ENCODE measurements around the gene TRABD2B. TPM values are rescaled to one million over a fixed set of nuclear protein-coding genes. Genes with fewer than 3 reads are reported as not detected.

Gene TRABD2B
- total RNA-seq, 1 experiment from 2014 or later = 10.3 TPM

DNA sequence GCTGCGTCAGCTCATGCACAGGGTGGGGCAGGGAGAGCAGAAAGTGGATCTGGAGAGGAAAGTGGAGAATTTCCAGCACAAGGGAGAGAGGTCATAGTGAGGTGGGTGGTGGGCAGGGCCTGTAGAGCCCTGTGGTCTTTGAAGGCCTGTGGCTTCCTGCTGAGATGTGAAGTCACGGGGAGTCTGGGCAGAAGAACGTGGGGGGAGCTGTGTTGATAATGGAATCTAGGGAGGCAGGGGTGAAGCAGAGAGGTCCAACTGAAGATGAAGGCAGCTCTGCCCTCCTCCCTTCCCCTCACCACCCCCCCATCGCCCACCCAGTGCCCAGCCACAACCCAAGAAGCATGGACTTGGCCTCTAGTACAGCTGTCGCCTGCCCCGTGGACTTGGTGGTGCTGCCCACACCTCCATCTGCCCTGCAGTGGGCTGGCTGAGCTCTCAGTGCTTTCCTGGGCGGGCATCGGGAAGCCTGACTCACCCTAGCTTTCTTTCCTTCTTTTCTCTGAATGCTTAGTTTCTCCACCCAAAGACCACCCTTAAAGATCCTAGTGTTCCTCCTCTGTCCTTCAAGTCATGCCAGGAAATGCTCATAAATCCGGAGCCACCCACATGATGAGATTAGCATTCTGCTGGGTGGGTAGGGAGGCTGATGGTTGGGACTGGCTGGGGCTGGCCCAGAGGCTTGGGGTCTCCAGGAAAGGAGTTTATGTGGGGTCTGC lies 186.1 kb downstream of the TRABD2B start (continued):
- no peak for TF ChIP-seq KAT7 (CRISPR knock-in tag; IDR thresholded peaks at IDR 0.05; ENCODE audit: borderline replicate concordance)
- no peak for TF ChIP-seq EMX1 (CRISPR knock-in tag; IDR thresholded peaks at IDR 0.05)
- TF ChIP-seq FOXP1 (CRISPR knock-in tag; IDR thresholded peaks at IDR 0.05; ENCODE audit: borderline replicate concordance) = no peak
- TF ChIP-seq RELA (CRISPR knock-in tag; IDR thresholded peaks at IDR 0.05; ENCODE audit: borderline replicate concordance) = no peak
- TF ChIP-seq NR3C1 (CRISPR knock-in tag; conservative IDR thresholded peaks at IDR 0.05; ENCODE audit: low read depth) = no peak
- TF ChIP-seq E2F5 (CRISPR knock-in tag; IDR thresholded peaks at IDR 0.05) = no peak

DNA sequence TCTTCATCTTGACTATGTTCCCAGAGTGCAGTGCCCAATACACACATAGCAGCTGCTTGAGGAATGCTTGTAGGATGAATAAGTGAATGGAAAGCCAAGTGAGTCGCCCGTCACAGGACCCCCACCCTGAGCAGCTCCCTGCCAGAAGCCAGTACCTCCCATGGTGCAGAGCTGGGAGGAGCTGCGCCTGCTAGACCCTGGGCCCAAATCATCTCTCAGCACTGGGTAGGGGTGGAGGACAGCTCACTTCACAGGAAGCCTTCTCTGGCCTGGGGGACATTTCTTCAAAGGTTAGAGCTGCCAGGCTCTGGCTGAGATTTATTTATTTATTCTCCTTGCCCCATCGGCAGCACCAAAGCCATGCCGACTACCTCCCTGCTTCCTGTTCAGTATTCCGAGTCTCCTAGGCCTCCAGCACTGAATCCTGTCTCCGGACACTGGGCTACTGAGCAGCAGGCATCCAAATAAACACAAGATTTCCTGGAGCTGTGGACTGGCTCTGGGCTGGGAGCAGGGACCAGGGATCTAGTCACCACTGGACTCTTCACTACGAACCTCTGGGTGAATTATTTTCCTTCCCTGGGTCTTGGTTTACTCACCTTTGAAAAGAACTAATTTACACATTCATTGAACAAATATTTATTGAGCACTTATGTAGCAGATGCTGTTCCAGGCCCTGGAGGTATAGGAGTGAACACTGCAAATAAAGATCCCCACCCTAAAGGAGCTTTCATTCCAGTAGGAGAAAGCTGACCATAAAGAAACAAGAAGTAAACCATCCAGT lies 187.7 kb downstream of the TRABD2B start:
- Mint-ChIP-seq H3K27ac (no peak overlapping the region; the same call in 1 of the 2 replicates), H3K27me3 (ENCODE audit: low read depth) (no peaks in the 10 kb centered on the region)

DNA sequence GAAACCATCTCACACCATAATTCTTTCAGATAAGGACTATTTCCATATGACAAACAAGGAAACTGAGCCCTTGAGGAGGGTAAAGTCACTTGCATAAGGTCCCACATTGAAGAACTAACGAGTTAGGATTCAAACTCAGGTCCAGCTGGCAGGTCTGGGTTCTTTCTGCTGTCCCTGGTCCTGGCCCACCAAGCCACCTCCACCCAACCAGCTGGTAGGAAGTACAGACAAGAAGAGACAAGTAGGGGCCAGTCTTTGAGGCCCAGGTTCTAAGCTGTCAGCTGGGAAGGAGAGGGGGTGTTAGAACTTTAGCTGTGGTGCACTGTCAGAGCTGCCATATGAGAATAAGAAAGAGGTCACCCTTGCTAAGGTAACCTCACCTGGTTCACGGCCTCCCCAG lies 188.6 kb downstream of the TRABD2B start:
- no peaks in the 10 kb centered on the region for H3K9me3 Mint-ChIP-seq
- H3K36me3 Mint-ChIP-seq = no peaks in the 10 kb centered on the region
- TF ChIP-seq SMAD4 (CRISPR knock-in tag; IDR thresholded peaks at IDR 0.05) (no peak), NFATC4 (CRISPR knock-in tag; IDR thresholded peaks at IDR 0.05) (no peak), E2F5 (CRISPR knock-in tag; IDR thresholded peaks at IDR 0.05) (no peak), ZNF219 (CRISPR knock-in tag; IDR thresholded peaks at IDR 0.05; ENCODE audit: borderline replicate concordance) (no peak), ELF4 (CRISPR knock-in tag; IDR thresholded peaks at IDR 0.05; ENCODE audit: low read depth) (no peak), JAZF1 (CRISPR knock-in tag; IDR thresholded peaks at IDR 0.05) (no peak), NFE2L1 (CRISPR knock-in tag; IDR thresholded peaks at IDR 0.05) (no peak)
- TF ChIP-seq, protein P1, sequence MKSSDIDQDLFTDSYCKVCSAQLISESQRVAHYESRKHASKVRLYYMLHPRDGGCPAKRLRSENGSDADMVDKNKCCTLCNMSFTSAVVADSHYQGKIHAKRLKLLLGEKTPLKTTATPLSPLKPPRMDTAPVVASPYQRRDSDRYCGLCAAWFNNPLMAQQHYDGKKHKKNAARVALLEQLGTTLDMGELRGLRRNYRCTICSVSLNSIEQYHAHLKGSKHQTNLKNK (CRISPR knock-in tag; IDR thresholded peaks at IDR 0.05) = no peak
- H3K27me3 Mint-ChIP-seq (ENCODE audit: low read depth) = no peaks in the 10 kb centered on the region
- ChIA-PET CTCF (interaction anchor here (1.0 kb wide), 1 partner anchor 253 kb away, joined by 3 read pairs; no protein-coding TSS in a partner anchor), POLR2A (interaction anchor here (1.0 kb wide), 1 partner anchor 23 kb away, joined by 3 read pairs; no protein-coding TSS in a partner anchor)
- ATAC-seq (no peak), DNase-seq (ENCODE audit: low spot score) (no peak)
- no peak overlapping the region for H3K27ac Mint-ChIP-seq
- peaks cover 12% of the 10 kb centered on the region for H3K4me1 Mint-ChIP-seq
- no peak overlapping the region for H3K4me3 Mint-ChIP-seq

More for the DNA sequence above, 187.7 kb downstream of the TRABD2B start:
- CTCF ChIA-PET = interaction anchor here (0.7 to 1.0 kb wide), 2 partner anchors 83 to 252 kb away, joined by 3 read pairs; no protein-coding TSS in a partner anchor
- no peaks in the 10 kb centered on the region for H3K36me3 Mint-ChIP-seq
- no peak for TF ChIP-seq IRF2 (CRISPR knock-in tag; IDR thresholded peaks at IDR 0.05; ENCODE audit: borderline replicate concordance, low read depth)
- H3K4me1 Mint-ChIP-seq = peaks cover 20% of the 10 kb centered on the region
- H3K9me3 Mint-ChIP-seq = no peaks in the 10 kb centered on the region
- no peak for ATAC-seq
- H3K4me3 Mint-ChIP-seq = no peak overlapping the region
- DNase-seq (ENCODE audit: low spot score) = no peak
- POLR2A ChIA-PET = interaction anchor here (1.0 kb wide), 1 partner anchor 24 kb away, joined by 3 read pairs; no protein-coding TSS in a partner anchor

DNA sequence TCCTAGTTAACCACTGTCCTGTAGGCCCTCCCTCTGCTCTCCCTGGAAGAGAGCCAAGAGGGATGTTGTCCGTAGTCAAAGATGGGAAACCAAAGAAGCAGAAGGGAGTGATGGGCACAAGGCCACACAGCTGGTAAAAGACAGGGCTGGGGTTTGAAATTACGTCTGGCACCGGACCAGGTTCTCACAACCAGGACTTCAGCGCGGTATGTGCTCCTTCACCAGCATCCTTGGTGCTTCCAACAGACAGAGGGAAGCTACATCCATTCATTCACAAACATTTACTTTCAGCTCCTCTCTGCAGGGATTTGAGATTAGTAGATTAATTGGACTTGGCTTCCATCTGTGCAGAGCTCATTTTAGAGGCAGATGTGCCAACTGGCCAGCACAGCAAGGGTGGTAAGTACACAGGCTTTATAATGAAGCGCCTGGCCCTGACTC lies 191.2 kb downstream of the TRABD2B start:
- Mint-ChIP-seq H3K4me3 (no peak overlapping the region), H3K9me3 (no peaks in the 10 kb centered on the region), H3K4me1 (peaks cover 6% of the 10 kb centered on the region), H3K36me3 (no peaks in the 10 kb centered on the region), H3K27ac (no peak overlapping the region), H3K27me3 (ENCODE audit: low read depth) (no peaks in the 10 kb centered on the region)
- CTCF ChIA-PET = no interaction called here
- ATAC-seq (no peak), DNase-seq (ENCODE audit: low spot score) (no peak)
- POLR2A ChIA-PET = no interaction called here
- TF ChIP-seq ZSCAN18 (CRISPR knock-in tag; IDR thresholded peaks at IDR 0.05) (no peak), AR (CRISPR knock-in tag; IDR thresholded peaks at IDR 0.05) (no peak), ZNF232 (CRISPR knock-in tag; IDR thresholded peaks at IDR 0.05) (no peak), OVOL2 (CRISPR knock-in tag; IDR thresholded peaks at IDR 0.05; ENCODE audit: borderline replicate concordance) (no peak)
- TF ChIP-seq, protein P1 (CRISPR knock-in tag; IDR thresholded peaks at IDR 0.05) = no peak

All from WTC11 (cell line).